Measurements from ENCODE around the gene STRAP.

DNA sequence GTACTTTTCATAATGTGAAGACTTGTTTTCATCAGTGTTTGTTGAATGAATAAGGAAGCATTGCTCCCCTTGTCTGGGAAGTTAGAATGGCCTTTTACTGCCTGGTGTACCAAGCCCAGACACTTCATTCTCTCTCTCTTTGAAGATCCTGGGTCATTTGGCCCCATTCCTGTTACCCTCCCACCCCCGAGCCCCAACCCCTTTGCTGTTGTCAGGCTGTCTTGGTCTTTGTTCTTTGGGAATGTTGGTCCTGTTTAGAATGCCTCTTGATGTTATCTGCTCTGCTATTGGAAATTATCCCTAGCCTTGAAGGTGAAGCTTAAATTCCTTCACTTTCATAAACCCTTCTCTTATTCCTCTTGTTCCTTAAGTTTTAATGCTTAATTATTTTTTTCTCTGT is 42.8 kb downstream of the STRAP start:
- TF ChIP-seq, protein P1, sequence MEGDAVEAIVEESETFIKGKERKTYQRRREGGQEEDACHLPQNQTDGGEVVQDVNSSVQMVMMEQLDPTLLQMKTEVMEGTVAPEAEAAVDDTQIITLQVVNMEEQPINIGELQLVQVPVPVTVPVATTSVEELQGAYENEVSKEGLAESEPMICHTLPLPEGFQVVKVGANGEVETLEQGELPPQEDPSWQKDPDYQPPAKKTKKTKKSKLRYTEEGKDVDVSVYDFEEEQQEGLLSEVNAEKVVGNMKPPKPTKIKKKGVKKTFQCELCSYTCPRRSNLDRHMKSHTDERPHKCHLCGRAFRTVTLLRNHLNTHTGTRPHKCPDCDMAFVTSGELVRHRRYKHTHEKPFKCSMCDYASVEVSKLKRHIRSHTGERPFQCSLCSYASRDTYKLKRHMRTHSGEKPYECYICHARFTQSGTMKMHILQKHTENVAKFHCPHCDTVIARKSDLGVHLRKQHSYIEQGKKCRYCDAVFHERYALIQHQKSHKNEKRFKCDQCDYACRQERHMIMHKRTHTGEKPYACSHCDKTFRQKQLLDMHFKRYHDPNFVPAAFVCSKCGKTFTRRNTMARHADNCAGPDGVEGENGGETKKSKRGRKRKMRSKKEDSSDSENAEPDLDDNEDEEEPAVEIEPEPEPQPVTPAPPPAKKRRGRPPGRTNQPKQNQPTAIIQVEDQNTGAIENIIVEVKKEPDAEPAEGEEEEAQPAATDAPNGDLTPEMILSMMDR (IDR thresholded peaks at IDR 0.05): no peak
- TF ChIP-seq POLR2A (IDR thresholded peaks at IDR 0.05): no peak
- TF ChIP-seq POLR2AphosphoS5 (IDR thresholded peaks at IDR 0.05): no peak
